Putamen (tissue), 1 donor: ENCODE results near the gene MIER1.

Source experiments
- DNase-seq: peaks from one replicate; pipeline ENCODE4 v3.0.0-alpha.2; 2016; ENCODE audit warnings: low spot score

MIER1 gene

DNA sequence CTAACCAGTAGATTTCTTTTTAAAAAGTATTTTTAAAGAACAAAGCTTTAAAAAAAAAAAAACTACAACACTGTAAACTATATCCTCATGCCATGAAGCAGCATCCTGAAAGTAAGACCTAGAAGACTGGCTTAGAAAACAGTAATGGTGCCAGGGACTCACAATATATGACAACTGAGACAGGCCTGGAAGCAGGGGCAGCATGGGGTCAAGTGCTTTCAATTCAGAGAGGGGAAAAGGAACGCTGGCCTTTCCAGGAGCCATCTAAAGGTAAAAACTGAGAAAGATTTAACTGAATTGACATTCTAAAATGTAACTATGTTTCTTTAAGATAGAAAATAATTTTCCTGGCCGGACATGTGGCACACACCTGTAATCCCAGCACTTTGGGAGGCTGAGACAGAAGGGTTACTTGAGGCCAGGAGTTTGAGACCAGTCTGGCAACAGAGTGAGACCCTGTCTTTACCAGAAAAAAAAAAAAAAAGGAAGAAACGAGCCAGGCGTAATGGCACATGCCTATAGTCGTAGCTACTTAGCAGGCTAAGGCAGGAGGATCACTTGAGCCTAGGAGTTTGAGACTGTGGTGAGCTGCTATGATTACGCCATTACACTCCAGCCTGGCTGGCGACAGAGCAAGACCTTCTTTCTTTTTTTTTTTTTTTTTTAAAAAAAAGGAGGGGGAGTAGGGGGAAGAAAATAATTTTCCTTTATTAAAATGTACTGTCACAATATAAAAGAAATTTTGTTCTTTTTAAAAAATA lies 75.0 kb downstream of the MIER1 start:
- DNase-seq: no peak

DNA sequence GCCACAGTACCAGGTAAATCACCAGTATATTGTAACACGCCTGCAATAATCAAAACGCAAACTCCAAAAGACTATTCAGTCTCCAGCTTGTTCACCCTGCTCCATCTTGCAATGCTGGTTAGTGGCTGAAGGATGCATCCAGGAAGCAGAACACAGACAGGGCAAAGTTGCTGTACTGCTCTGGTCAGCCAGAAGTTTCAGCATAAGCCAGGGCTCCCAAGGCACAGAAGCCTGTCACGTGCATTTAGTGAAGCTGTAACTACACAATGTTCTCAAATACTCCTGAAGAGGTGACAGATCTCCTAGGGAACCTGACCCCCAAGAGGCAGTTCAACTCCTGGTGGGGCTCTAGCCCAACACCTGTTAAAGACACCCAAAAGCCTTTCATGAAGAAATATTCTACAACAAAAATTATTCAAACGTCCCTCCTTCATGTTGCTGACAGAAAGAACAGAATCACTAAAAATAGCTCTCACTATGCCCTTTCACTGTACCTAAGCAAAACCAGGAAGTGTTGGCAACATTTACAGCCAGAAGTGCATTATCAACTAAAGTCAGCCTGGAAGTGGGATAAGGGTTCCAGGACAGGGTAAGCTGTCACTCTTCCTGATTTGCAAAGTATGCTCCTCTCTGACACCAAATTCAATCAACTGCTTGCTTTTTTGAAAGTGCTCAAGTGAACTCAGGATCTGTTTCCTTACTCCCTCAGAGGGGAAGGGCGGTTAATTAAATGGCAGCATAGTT lies 77.1 kb downstream of the MIER1 start:
- no peak for DNase-seq

DNA sequence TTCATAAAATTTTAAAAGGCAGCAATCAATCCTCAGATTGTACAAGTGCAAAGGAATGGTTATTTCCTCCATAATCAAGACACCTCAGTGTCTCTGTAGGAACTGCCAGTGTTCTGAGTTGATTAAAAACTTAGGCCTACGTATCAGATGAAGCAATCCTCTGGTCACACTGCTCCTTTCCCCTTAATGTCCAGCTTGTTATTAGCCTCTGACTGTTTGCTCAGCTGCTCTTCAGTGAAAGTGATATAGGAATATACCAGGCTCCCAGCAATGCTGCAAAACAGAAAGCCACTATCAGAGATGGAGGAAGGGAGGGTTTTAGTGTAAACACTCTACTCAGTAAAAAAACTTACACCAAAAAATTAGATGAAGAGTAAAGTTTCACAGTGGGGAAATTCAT lies 79.4 kb downstream of the MIER1 start:
- DNase-seq: no peak

DNA sequence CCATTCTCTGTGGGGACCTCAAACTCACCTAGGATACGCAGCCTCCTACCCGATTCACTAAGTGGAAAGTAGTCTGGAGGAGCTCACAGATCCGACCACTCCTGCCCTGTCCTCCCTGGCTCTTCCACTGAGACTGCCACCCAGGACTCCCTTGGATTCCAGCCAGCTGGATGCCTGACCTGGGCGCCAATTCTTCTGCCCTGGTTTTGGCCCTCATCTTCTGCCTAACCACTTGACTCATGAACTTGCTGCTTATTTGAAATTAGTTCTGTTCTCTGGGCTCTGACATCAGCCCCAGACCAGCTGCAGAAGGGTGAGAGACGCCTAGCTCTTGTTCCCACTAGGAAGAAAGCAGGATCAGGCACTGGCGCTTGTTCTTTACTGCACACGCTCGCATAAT lies 80.3 kb downstream of the MIER1 start:
- no peak for DNase-seq

DNA sequence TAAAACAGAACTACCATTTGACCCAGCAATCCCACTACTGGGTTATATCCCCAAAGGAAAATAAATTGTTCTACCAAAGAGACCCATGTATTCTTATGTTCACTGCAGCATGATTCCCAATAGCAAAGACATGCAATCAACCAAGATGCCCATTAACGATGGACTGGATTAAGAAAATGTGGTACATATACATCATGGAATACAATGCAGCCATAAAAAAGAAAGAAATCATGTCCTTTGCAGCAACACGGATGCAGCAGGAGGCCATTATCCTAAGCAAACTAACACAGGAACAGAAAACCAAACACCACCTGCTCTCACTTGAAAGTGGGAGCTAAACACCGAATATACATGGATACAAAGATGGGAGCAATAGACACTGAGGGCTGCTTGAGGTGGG lies 85.0 kb downstream of the MIER1 start:
- DNase-seq: no peak

DNA sequence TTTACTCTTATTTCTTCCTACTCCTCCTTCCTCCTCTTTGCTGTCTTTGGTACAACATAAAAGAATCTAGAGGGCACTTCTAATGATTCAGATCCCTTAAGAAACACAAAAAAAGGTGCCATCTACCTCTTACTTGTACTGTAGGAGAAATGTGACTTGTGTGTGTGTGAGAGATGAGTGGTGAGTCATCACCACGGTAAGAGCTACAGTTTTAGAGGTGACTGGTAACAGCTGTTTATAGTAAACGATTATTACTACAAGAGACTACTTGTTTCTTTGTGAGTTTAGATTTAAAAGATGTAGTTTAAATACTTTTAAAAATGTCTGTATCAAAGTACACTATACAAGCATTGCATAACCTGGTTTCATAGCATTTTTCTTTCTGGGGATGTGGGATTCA lies 88.8 kb downstream of the MIER1 start:
- DNase-seq: peak; percentile 14

DNA sequence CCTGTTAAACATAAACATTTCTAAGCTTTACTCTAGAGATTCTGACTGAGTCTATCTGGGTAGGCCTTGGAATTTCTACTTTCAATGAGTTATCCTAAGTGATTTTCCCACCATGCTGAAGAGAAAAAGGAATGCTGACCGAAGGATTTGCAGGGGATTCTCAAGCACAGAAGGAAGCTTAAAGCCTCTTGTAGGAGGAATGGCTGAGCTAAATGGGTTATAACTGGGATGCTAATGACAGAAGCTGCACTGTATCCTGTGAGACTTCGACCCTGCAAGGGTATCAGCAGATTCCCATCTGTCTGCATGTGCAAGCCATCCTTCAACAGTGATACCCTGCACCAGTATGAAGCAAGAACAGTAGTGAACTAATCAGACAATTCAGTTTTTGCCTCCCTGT lies 93.8 kb downstream of the MIER1 start:
- no peak for DNase-seq

DNA sequence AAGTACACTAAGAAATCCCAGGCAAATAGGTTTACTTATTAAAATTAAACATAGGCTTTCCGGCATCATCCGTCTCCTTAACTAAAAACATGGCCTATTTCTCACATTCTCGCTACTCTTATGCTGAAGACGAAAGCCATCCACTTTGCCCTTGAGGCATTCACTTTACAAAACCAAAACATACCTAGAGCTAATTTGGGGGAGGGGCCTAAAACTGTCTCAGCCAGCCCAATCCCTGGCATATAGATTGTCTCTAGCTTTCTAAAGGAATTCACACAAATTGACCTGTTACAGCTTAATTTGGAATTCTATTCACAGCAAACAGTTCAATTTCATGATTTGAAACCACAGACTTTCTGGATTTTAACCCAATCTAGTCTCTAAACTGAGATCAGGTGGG lies 94.3 kb downstream of the MIER1 start:
- DNase-seq: no peak

DNA sequence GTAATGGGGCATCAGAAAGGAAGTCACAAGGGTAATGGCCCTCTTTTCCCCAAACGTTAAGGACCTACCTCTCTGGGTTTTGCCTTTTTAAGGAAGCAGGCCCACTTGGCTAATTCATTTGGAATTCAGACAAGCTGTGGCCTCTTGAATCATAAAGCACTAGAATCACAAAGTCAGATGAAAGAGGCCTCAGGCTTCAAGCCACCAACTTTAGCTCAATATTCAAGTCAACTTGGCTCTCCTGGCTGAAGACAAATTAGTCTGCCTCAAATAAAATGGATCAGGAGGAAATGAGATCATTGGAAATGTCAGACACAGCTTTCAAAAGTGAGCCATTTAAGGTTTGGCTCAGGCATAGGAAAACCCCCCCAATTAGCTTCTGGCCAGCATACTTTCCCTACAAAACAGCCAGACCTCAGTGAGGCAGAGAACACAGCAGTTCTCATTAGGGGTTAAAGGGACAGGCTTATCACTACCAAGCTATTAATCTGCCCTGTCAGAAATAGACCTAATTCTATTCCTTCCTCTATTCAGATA lies 94.9 kb downstream of the MIER1 start:
- DNase-seq: peak; percentile 39

DNA sequence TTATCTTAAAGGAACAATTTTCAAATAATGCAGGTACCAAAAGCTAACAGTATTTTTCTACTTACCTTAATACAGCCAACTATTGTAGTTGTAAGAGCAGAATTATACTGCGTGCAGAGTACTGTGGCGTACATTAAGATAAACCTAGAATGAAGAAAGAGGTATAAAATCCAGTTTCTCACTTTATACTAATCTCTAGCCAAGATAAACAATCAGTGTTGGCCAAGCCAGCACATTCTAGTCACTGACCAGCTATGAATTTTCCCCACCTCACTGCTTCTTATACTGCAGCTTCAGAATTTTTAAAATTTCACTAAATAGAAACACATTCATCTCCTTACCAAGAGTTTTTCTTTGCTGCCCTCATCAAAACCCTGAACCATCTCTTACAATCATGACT lies 95.5 kb downstream of the MIER1 start:
- no peak for DNase-seq

DNA sequence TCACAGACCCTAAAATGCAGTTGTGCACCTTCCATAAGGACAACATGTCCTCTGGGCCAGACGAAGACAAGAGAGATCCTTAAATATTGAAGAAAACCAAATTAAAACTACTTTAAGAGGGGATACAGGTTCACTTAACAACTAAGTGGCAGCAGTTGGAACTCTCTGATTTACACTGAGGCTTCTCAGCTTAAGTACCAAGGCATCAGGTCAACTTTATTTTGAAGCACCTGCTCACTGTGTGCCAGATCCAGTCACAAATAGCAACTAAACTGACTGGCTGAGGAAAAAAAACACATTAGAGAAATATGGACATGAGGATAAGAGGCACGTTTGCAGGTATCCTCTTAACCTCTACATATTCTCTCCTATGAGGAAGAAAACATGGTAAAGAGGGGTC lies 96.0 kb downstream of the MIER1 start:
- no peak for DNase-seq

DNA sequence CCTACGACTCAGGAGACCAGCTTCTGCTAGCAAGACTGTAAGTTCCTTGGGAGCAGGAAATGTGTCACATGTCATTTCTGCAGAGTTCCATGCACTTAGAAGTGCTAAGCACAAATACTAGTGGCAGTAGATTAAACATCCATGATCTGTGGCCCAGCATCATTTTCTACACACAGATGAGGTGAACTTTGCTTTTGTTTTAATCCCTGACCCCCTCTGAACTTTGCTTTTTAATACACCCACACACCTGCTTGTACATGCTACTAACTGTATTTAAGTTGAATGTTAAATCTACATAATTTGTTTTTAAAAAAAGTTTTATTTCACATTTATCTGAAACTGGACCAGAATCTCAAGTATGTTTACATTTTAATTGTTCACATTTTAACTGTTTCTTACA lies 104.7 kb downstream of the MIER1 start:
- no peak for DNase-seq

DNA sequence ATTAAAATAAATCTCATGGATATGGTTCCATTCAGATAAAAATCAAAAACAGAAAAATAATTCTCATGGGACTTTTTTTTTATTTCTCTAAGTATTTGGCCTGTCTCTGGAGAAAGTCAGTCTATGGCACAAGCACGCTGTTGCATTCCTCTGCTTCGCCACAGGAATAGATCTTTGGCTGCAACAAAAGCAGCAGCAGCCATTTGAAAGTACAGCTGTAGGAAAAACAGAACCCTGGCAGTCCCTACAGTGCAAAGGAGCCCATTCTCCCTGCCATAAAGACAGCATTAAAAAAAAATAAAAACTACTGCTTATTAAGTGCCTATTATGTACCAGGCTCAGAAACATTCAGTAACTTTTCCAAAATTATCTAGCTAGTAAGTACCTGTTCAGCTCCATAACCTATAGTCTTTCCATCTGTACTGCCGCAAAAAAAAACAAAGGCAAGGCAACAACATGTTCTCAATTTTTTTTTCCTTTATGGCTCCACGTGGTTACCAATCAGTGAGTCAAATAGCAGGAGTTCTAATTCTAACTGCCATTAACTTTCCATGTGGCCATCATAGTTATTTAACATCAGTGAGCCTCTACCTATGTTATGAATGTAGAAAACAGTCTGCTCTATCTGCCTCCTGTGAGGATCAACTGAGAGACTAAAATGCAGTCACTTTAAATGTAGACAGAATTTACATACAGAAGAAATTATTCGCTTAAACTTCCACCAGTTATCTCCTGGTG lies 106.5 kb downstream of the MIER1 start:
- DNase-seq: no peak

DNA sequence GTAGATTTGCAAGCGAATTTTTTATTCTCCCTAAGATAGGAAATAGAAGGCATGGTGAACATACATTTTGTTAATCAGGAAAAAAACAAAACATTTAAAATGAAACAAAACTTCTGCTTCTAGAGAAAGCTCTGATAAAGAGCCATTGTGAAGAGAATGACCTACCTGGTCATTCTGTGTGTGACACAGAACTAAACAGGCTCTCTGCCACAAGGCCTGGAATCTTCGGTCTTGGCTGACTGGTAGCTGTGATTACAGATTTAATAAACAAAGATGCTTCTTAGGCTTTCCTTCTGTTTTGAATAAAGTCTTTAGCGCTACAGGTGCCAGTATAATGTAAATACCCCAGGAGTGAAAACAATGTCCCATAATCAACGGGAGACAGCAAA lies 107.1 kb downstream of the MIER1 start:
- no peak for DNase-seq
